Measurements from ENCODE around the gene AIG1.
"Not testable (repeated sequence)": the region's sequence is repeated elsewhere in the genome, so short reads cannot be mapped to it uniquely, and the experiment has no call there.

Gene AIG1

GRCh38 chr6:143039548-143039947, 21.1 kb upstream of the AIG1 start:
- peaks cover 9% of the 10 kb centered on the region for H3K27me3 Mint-ChIP-seq
- intact Hi-C loops (cut with micrococcal nuclease) = no loop called here
- no peak overlapping the region for H3K4me3 Mint-ChIP-seq
- H3K36me3 Mint-ChIP-seq (ENCODE audit: low read depth) = no peaks in the 10 kb centered on the region
- H3K27ac Mint-ChIP-seq = no peak overlapping the region
- H3K9me3 Mint-ChIP-seq = peaks cover 8% of the 10 kb centered on the region
- H3K4me1 Mint-ChIP-seq (ENCODE audit: low read depth) = peaks cover 14% of the 10 kb centered on the region

GRCh38 chr6:143040018-143040417, 20.7 kb upstream of the AIG1 start:
- intact Hi-C loops (cut with micrococcal nuclease) = no loop called here
- Mint-ChIP-seq H3K4me3 (no peak overlapping the region), H3K4me1 (ENCODE audit: low read depth) (peaks cover 14% of the 10 kb centered on the region)

GRCh38 chr6:143044345-143044744, 16.3 kb upstream of the AIG1 start:
- H3K4me1 Mint-ChIP-seq (ENCODE audit: low read depth); H3K9me3 Mint-ChIP-seq; H3K27ac Mint-ChIP-seq; H3K36me3 Mint-ChIP-seq (ENCODE audit: low read depth); H3K4me3 Mint-ChIP-seq; intact Hi-C loops (cut with micrococcal nuclease); H3K27me3 Mint-ChIP-seq: not testable (repeated sequence)

More at GRCh38 chr6:143040018-143040417, 20.7 kb upstream of the AIG1 start:
- Mint-ChIP-seq H3K27ac (no peak overlapping the region), H3K9me3 (peaks cover 8% of the 10 kb centered on the region), H3K36me3 (ENCODE audit: low read depth) (no peaks in the 10 kb centered on the region), H3K27me3 (peaks cover 9% of the 10 kb centered on the region)

- intact Hi-C loops (cut with micrococcal nuclease) = no loop called here
- Mint-ChIP-seq H3K27me3 (peaks cover 3% of the 10 kb centered on the region), H3K4me3 (no peak overlapping the region), H3K4me1 (ENCODE audit: low read depth) (peaks cover 6% of the 10 kb centered on the region), H3K9me3 (no peaks in the 10 kb centered on the region), H3K27ac (no peak overlapping the region), H3K36me3 (ENCODE audit: low read depth) (no peaks in the 10 kb centered on the region)
Observed at GRCh38 chr6:143049611-143050010, 11.1 kb upstream of the AIG1 start.

- intact Hi-C loops (cut with micrococcal nuclease) = no loop called here
- Mint-ChIP-seq H3K9me3 (no peaks in the 10 kb centered on the region), H3K4me3 (no peak overlapping the region)
Observed at GRCh38 chr6:143050509-143050908, 10.2 kb upstream of the AIG1 start.

GRCh38 chr6:143052282-143052681, 8.4 kb upstream of the AIG1 start:
- H3K4me3 Mint-ChIP-seq = no peak overlapping the region
- intact Hi-C loops (cut with micrococcal nuclease) = no loop called here
- peaks cover 5% of the 10 kb centered on the region for H3K27me3 Mint-ChIP-seq
- peaks cover 6% of the 10 kb centered on the region for H3K4me1 Mint-ChIP-seq (ENCODE audit: low read depth)
- H3K9me3 Mint-ChIP-seq = no peaks in the 10 kb centered on the region
- H3K27ac Mint-ChIP-seq = no peak overlapping the region
- no peaks in the 10 kb centered on the region for H3K36me3 Mint-ChIP-seq (ENCODE audit: low read depth)

More at GRCh38 chr6:143050509-143050908, 10.2 kb upstream of the AIG1 start:
- peaks cover 6% of the 10 kb centered on the region for H3K4me1 Mint-ChIP-seq (ENCODE audit: low read depth)
- no peaks in the 10 kb centered on the region for H3K36me3 Mint-ChIP-seq (ENCODE audit: low read depth)
- H3K27me3 Mint-ChIP-seq = peaks cover 3% of the 10 kb centered on the region
- H3K27ac Mint-ChIP-seq = no peak overlapping the region

GRCh38 chr6:143053856-143054255, 6.8 kb upstream of the AIG1 start:
- Mint-ChIP-seq H3K27ac (no peak overlapping the region), H3K4me3 (no peak overlapping the region), H3K27me3 (peaks cover 5% of the 10 kb centered on the region), H3K36me3 (ENCODE audit: low read depth) (no peaks in the 10 kb centered on the region), H3K4me1 (ENCODE audit: low read depth) (peaks cover 9% of the 10 kb centered on the region), H3K9me3 (no peaks in the 10 kb centered on the region)
- intact Hi-C loops (cut with micrococcal nuclease) = no loop called here

- H3K4me1 Mint-ChIP-seq (ENCODE audit: low read depth) = peaks cover 12% of the 10 kb centered on the region
- intact Hi-C loops (cut with micrococcal nuclease) = no loop called here
- no peak overlapping the region for H3K27ac Mint-ChIP-seq
- H3K27me3 Mint-ChIP-seq = peaks cover 5% of the 10 kb centered on the region
- H3K9me3 Mint-ChIP-seq = no peaks in the 10 kb centered on the region
- H3K4me3 Mint-ChIP-seq = no peak overlapping the region
- no peaks in the 10 kb centered on the region for H3K36me3 Mint-ChIP-seq (ENCODE audit: low read depth)
Observed at GRCh38 chr6:143054329-143054728, 6.4 kb upstream of the AIG1 start.

GRCh38 chr6:143055213-143055612, 5.5 kb upstream of the AIG1 start:
- no peaks in the 10 kb centered on the region for H3K9me3 Mint-ChIP-seq
- H3K4me3 Mint-ChIP-seq = no peak overlapping the region
- peaks cover 3% of the 10 kb centered on the region for H3K36me3 Mint-ChIP-seq (ENCODE audit: low read depth)
- peaks cover 12% of the 10 kb centered on the region for H3K4me1 Mint-ChIP-seq (ENCODE audit: low read depth)
- H3K27me3 Mint-ChIP-seq = peaks cover 5% of the 10 kb centered on the region
- intact Hi-C loops (cut with micrococcal nuclease) = no loop called here
- H3K27ac Mint-ChIP-seq = no peak overlapping the region

- peaks cover 5% of the 10 kb centered on the region for H3K27me3 Mint-ChIP-seq
- intact Hi-C loops (cut with micrococcal nuclease) = no loop called here
- H3K9me3 Mint-ChIP-seq = no peaks in the 10 kb centered on the region
- H3K27ac Mint-ChIP-seq = no peak overlapping the region
- H3K36me3 Mint-ChIP-seq (ENCODE audit: low read depth) = peaks cover 9% of the 10 kb centered on the region
- no peak overlapping the region for H3K4me3 Mint-ChIP-seq
- peaks cover 13% of the 10 kb centered on the region for H3K4me1 Mint-ChIP-seq (ENCODE audit: low read depth)
Observed at GRCh38 chr6:143055891-143056290, 4.8 kb upstream of the AIG1 start.

- H3K4me1 Mint-ChIP-seq (ENCODE audit: low read depth) = peaks cover 32% of the 10 kb centered on the region
- no peaks in the 10 kb centered on the region for H3K9me3 Mint-ChIP-seq
- H3K36me3 Mint-ChIP-seq (ENCODE audit: low read depth) = peaks cover 12% of the 10 kb centered on the region
- H3K27me3 Mint-ChIP-seq = peaks cover 3% of the 10 kb centered on the region
- H3K27ac Mint-ChIP-seq = no peak overlapping the region
- intact Hi-C loops (cut with micrococcal nuclease) = no loop called here
- H3K4me3 Mint-ChIP-seq = no peak overlapping the region
Observed at GRCh38 chr6:143058987-143059386, 1.7 kb upstream of the AIG1 start.

- peaks cover 2% of the 10 kb centered on the region for H3K27me3 Mint-ChIP-seq
- peak overlapping the region; percentile 82 for H3K4me3 Mint-ChIP-seq
- intact Hi-C loops (cut with micrococcal nuclease) = loop anchor here (5.0 kb wide), 2 partner anchors 37 to 113 kb away; partner anchors contain the start of gene HIVEP2
- peaks cover 38% of the 10 kb centered on the region for H3K4me1 Mint-ChIP-seq (ENCODE audit: low read depth)
- no peaks in the 10 kb centered on the region for H3K9me3 Mint-ChIP-seq
- H3K36me3 Mint-ChIP-seq (ENCODE audit: low read depth) = peaks cover 16% of the 10 kb centered on the region
- peak overlapping the region; percentile 96 for H3K27ac Mint-ChIP-seq
Observed at GRCh38 chr6:143059663-143060353, 881 bp upstream of the AIG1 start.

GRCh38 chr6:143060354-143060805, 309 bp upstream of the AIG1 start:
- Mint-ChIP-seq H3K27me3 (peaks cover 2% of the 10 kb centered on the region), H3K9me3 (no peaks in the 10 kb centered on the region), H3K4me1 (ENCODE audit: low read depth) (peaks cover 41% of the 10 kb centered on the region), H3K36me3 (ENCODE audit: low read depth) (peaks cover 19% of the 10 kb centered on the region), H3K27ac (peak overlapping the region; percentile 96), H3K4me3 (peak overlapping the region; percentile 82)
- intact Hi-C loops (cut with micrococcal nuclease) = loop anchor here (5.0 kb wide), 2 partner anchors 37 to 113 kb away; partner anchors contain the start of gene HIVEP2

GRCh38 chr6:143061597-143062385, 1.1 kb downstream of the AIG1 start:
- H3K4me3 Mint-ChIP-seq = peak overlapping the region; percentile 85
- peaks cover 41% of the 10 kb centered on the region for H3K4me1 Mint-ChIP-seq (ENCODE audit: low read depth)
- no peaks in the 10 kb centered on the region for H3K9me3 Mint-ChIP-seq
- intact Hi-C loops (cut with micrococcal nuclease) = loop anchor here (5.0 kb wide), 2 partner anchors 36 to 114 kb away; partner anchors contain the start of gene HIVEP2
- peaks cover 19% of the 10 kb centered on the region for H3K36me3 Mint-ChIP-seq (ENCODE audit: low read depth)
- no peaks in the 10 kb centered on the region for H3K27me3 Mint-ChIP-seq
- H3K27ac Mint-ChIP-seq = peak overlapping the region; percentile 96
